Upper lobe of right lung (tissue), 1 donor: ENCODE data around the gene ZDHHC16. TPM values are rescaled to one million over a fixed set of nuclear protein-coding genes. Genes with fewer than 3 reads are reported as not detected.

Experiments used
- ATAC-seq: fragments of 200-7000 bp; cut with Tn5 transposase; one replicate; pipeline ENCODE4 v1.9.1; 2020; ENCODE audit warnings: mild to moderate bottlenecking, moderate library complexity
- DNase-seq: peaks from one replicate; pipeline ENCODE4 v3.0.0-alpha.2; 2020
- H3K27ac ChIP-seq: fragments of 200-600 bp; one replicate; pipeline ENCODE4 v1.8.0; 2022
- H3K27me3 ChIP-seq: fragments of 200-600 bp; one replicate; pipeline ENCODE4 v1.8.0; 2022; ENCODE audit warnings: mild to moderate bottlenecking
- H3K36me3 ChIP-seq: fragments of 200-600 bp; one replicate; pipeline ENCODE4 v1.8.0; 2022
- H3K4me1 ChIP-seq: fragments of 200-600 bp; one replicate; pipeline ENCODE4 v1.8.0; 2022
- H3K4me3 ChIP-seq: fragments of 200-600 bp; one replicate; pipeline ENCODE4 v1.8.0; 2022; ENCODE audit warnings: mild to moderate bottlenecking
- H3K9me3 ChIP-seq: fragments of 200-600 bp; one replicate; pipeline ENCODE4 v1.8.0; 2022
- intact Hi-C: fragments of 100-400 bp; cut with DNase I; formaldehyde crosslinking; loops from one replicate; pipeline ENCODE4 v1.11.0; 2022
- total RNA-seq: library from RNA; stranded (reverse); fragmentation: NEBNext Ultra II Directional; extraction: Animal tissue kit (Norgen Biotek cat#: 25700); gene quantifications from one replicate; pipeline ENCODE4 v1.2.1, GENCODE V29; 2021
- TF ChIP-seq, protein P1 (sequence below): fragments of 200-600 bp; IDR thresholded peaks from one replicate; pipeline ENCODE4 v1.8.0; 2022; ENCODE audit warnings: antibody characterized with exemption
- donor health status: DM: no; HTN: yes; CAD: no; lungs with severe emphysema.

ZDHHC16 gene
- total RNA-seq, 1 donor from 2014 or later = 63.2 TPM

- H3K36me3 ChIP-seq = peaks cover 69% of the 10 kb centered on the region
- ATAC-seq (peak; percentile 38), DNase-seq (no peak)
- no peak overlapping the region for H3K27ac ChIP-seq
- no peaks in the 10 kb centered on the region for H3K9me3 ChIP-seq
- H3K27me3 ChIP-seq = no peaks in the 10 kb centered on the region
- H3K4me1 ChIP-seq = peaks cover 23% of the 10 kb centered on the region
- TF ChIP-seq, protein P1, sequence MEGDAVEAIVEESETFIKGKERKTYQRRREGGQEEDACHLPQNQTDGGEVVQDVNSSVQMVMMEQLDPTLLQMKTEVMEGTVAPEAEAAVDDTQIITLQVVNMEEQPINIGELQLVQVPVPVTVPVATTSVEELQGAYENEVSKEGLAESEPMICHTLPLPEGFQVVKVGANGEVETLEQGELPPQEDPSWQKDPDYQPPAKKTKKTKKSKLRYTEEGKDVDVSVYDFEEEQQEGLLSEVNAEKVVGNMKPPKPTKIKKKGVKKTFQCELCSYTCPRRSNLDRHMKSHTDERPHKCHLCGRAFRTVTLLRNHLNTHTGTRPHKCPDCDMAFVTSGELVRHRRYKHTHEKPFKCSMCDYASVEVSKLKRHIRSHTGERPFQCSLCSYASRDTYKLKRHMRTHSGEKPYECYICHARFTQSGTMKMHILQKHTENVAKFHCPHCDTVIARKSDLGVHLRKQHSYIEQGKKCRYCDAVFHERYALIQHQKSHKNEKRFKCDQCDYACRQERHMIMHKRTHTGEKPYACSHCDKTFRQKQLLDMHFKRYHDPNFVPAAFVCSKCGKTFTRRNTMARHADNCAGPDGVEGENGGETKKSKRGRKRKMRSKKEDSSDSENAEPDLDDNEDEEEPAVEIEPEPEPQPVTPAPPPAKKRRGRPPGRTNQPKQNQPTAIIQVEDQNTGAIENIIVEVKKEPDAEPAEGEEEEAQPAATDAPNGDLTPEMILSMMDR = no peak
- H3K4me3 ChIP-seq = no peak overlapping the region
- intact Hi-C loops = no loop called here
These were observed 8.5 kb downstream of the ZDHHC16 start for GRCh38 chr10:97454330-97455036.

DNA sequence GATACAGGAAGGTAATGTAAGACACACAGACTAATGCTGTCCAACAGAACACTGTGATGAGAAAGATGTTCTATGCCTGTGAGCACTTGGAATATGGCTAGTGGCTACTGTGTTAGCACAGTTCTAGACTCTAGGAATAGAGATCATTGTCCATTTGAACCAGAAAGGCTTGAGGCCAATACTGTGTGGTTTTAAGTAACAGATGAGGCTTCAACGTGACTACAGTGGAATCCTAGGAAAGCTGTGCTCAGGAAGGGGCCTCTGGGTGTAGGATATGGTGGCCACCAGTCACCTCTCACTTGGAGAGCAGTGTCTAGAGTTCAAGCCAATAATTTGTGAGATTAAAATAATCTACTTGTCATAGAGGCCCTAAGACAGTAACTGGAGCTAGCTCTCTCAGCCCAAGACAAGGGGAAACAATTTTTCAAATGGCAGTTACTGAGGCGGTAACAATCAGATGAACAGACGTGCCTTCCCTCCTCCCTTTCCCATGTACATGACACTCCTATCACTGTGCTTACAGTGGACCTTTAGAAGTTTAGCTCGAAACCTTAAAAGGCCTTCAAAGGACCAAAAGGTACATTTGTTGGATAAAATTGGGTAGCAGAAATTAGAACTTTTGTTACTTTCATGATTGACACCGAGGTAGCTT, 10.2 kb downstream of the ZDHHC16 start:
- no peak overlapping the region for H3K27ac ChIP-seq
- intact Hi-C loops = no loop called here
- TF ChIP-seq, protein P1 = no peak
- DNase-seq = no peak
- H3K4me1 ChIP-seq = peaks cover 12% of the 10 kb centered on the region
- peaks cover 83% of the 10 kb centered on the region for H3K36me3 ChIP-seq
- no peaks in the 10 kb centered on the region for H3K9me3 ChIP-seq
- H3K27me3 ChIP-seq = no peaks in the 10 kb centered on the region
- no peak for ATAC-seq
- no peak overlapping the region for H3K4me3 ChIP-seq

DNA sequence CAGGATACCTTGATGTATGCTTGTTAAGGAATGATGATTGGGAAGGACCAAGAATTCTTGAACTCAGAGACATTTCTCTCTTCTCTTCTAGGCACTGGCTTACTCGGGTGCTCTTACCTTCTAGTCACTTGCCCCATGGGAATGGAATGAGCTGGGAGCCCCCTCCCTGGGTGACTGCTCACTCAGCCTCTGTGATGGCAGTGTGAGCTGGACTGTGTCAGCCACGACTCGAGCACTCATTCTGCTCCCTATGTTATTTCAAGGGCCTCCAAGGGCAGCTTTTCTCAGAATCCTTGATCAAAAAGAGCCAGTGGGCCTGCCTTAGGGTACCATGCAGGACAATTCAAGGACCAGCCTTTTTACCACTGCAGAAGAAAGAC, 10.7 kb downstream of the ZDHHC16 start:
- no peaks in the 10 kb centered on the region for H3K9me3 ChIP-seq
- intact Hi-C loops = no loop called here
- peaks cover 11% of the 10 kb centered on the region for H3K4me1 ChIP-seq
- no peaks in the 10 kb centered on the region for H3K27me3 ChIP-seq
- H3K27ac ChIP-seq = no peak overlapping the region
- H3K36me3 ChIP-seq = peaks cover 86% of the 10 kb centered on the region
- H3K4me3 ChIP-seq = no peak overlapping the region
- DNase-seq (no peak), ATAC-seq (no peak)
- TF ChIP-seq, protein P1 = no peak

DNA sequence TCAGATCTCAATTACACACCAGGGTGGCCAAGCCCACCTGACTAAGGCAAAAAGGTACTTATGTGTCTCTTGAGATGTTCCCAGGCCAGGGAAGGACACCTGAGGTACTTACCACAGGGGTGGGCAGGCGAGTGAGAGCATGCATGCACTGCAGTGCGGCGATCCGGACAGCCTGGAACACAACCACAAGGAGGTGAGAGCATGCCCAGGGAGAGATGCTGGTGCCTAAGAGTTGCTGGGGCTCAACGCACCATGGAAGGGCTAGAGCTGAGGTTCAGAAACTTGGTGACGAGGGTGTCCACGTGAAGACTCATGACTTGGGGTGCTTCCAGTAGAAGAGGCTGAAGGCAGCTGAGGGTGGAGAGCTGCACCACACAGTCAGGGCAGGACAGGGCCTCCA, 13.1 kb downstream of the ZDHHC16 start:
- Histone ChIP-seq H3K9me3 (no peaks in the 10 kb centered on the region), H3K27ac (no peak overlapping the region), H3K36me3 (peaks cover 91% of the 10 kb centered on the region), H3K4me1 (peaks cover 13% of the 10 kb centered on the region), H3K27me3 (no peaks in the 10 kb centered on the region), H3K4me3 (no peak overlapping the region)
- intact Hi-C loops = no loop called here
- DNase-seq (no peak), ATAC-seq (no peak)
- TF ChIP-seq, protein P1 = no peak

DNA sequence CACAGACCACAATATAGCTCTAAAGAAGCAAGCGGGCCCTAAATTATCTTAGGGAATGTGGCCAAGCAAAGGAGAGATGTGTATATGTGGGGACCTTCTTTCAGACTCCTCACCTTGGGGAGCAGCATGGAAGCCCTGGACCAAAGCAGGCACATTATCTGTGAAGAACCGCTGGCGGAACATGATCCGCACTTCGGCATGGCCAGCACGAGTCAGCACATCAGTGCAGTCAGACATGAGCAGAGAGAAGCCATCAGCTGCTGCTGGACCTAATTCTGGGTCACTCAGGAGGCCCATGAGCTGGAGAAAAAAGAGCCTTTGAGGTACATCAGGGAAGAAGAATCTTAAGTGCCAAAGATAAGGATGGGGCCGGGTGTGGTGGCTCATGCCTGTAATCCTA, 14.0 kb downstream of the ZDHHC16 start:
- peaks cover 98% of the 10 kb centered on the region for H3K36me3 ChIP-seq
- intact Hi-C loops = loop anchor here (5.0 kb wide), 1 partner anchor 92 kb away; no protein-coding TSS in a partner anchor
- no peak for ATAC-seq
- DNase-seq = no peak
- no peak overlapping the region for H3K4me3 ChIP-seq
- TF ChIP-seq, protein P1 = no peak
- no peaks in the 10 kb centered on the region for H3K27me3 ChIP-seq
- H3K27ac ChIP-seq = no peak overlapping the region
- peaks cover 11% of the 10 kb centered on the region for H3K4me1 ChIP-seq
- no peaks in the 10 kb centered on the region for H3K9me3 ChIP-seq
